NCI-H1092 treated with DMSO at 0.1 percent for 48 hours (cell line): ENCODE measurements around the gene CORO2A.
A peak's percentile ranks its signal among the peaks of the same experiment; 100 is the strongest.
"Not testable (repeated sequence)": the region's sequence is repeated elsewhere in the genome, so short reads cannot be mapped to it uniquely, and the experiment has no call there.

ENCODE experiments used
- DNase-seq: peaks from one replicate; lab custom pipeline; 2025; lab: John Stamatoyannopoulos, UW

The CORO2A gene

GRCh38 chr9:98191181-98191608 lies 1.2 kb downstream of the CORO2A start:
- no peak for DNase-seq

DNA sequence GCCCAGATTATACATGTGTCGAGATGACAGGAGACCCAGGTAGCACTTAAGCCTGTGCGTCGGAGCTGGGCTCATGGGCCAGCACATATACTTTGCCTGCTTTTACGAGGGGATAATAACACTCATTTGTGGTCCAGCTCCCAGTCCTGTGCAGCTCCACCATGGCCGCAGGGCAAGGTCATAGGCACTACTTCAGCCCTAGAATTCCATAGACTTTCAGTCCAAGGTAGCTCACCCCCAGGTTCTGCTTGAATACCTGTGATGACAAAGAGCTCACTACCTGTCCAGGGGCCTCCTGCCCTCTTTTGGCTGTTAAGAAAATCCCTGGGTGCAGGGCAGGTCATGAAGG lies 1.7 kb downstream of the CORO2A start:
- DNase-seq: no peak

GRCh38 chr9:98189412-98189811 lies 3.0 kb downstream of the CORO2A start:
- DNase-seq: no peak

DNA sequence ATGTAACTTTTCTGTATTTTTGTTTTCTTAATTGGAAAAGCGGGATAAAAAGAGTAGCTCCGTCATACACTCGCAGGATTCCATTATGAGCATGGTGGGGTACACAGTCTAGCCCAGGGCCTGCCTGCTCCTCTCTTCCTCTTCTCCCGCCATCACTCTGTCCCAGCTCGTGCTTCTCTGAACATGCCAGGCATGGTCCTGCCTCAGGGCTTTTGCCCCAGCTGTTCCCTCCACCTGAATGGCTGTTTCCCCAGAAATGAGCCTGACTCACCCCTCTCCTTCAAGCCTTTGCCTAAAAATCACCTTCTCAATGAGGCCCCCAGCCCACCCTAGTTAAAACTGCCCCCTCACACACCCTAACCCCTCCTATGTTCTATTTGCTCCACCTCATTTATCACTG lies 4.5 kb downstream of the CORO2A start:
- no peak for DNase-seq

DNA sequence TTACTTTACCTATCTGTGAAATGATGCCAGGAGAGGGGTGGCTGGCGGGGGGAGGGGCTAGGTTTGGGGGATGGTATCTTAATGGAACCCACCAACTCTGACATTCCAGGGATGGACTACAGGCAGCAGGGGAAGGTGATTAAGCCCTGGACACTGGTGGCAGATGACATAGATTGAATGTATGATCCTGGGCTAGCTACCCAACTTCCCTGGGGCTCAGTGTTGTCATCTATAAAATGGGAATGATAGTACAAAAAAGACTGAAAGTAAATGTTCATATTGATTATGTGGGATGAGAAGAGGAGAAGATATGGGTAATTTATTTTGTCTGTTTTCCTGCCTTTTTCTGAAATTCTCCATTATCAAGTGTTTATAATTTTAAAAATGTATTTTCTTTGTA lies 6.2 kb downstream of the CORO2A start:
- no peak for DNase-seq

DNA sequence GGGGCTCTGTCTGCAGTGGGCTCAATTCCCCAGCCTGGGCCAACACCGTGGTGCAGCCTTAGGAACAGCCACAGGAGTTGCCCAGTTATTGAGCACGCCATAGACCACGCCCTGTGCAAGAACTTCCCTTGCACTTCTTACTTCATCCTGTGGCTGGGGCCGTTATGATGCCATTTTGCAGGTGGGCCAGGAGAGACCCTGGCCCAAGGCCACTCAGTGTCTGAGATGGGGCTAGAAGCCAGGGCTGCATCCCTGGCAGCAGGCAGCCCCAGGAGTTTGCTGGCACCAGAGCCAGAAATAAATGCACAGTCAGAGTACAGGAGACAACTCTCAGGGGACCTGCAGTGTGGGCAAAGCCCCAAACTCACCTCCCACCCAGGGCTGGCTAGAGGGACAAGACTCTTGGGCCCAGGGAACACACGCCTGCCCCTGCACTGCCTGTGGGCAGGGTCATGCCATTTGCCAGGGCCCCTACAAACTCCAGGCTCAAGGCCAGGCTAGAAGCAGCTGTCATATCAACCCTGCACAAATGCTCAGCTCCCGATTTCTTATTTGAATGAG lies 6.7 kb downstream of the CORO2A start:
- DNase-seq: peak; percentile 19

GRCh38 chr9:98185021-98185567 lies 7.3 kb downstream of the CORO2A start:
- DNase-seq: no peak

- DNase-seq: no peak
Measured at GRCh38 chr9:98184326-98184725, 8.1 kb downstream of the CORO2A start.

- DNase-seq: no peak
Measured at GRCh38 chr9:98182889-98183599, 9.4 kb downstream of the CORO2A start.

GRCh38 chr9:98182069-98182820 lies 10.2 kb downstream of the CORO2A start:
- DNase-seq: peak; percentile 13

- DNase-seq: no peak
Measured at GRCh38 chr9:98181746-98182068, 10.7 kb downstream of the CORO2A start.

GRCh38 chr9:98180996-98181395 lies 11.4 kb downstream of the CORO2A start:
- no peak for DNase-seq

GRCh38 chr9:98178874-98179850 lies 13.3 kb downstream of the CORO2A start:
- DNase-seq: no peak

GRCh38 chr9:98176391-98177259 lies 15.8 kb downstream of the CORO2A start:
- DNase-seq: no peak

- no peak for DNase-seq
Measured at GRCh38 chr9:98175762-98176161, 16.7 kb downstream of the CORO2A start.

DNA sequence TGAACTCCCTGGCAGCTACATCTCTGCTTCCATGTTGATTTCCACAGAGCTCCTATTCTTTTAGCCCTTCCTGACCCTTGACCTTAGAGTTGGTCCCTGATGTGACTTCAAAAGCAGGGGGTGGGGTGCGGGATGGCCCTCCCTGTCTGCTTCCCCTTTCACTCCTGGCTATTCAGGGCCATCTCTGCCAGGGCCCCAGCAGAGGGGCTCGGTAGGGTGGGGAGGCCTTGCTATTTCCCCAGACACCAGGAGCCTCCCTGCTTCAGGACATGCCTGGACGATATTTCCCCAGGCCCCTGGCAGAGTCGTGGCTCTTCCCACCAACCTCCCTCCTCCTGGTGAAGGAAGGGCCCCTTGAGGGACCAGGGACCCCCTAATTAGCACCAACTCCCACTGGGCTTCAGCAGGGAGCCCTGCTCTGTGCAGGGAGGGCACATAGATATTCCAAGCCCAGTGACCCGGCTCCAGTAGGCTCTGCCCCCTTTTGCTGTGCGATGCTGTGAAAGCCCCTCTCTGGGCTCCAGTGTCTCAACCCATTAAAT lies 17.3 kb downstream of the CORO2A start:
- DNase-seq: no peak

GRCh38 chr9:98174502-98174918 lies 17.9 kb downstream of the CORO2A start:
- not testable (repeated sequence) for DNase-seq

DNA sequence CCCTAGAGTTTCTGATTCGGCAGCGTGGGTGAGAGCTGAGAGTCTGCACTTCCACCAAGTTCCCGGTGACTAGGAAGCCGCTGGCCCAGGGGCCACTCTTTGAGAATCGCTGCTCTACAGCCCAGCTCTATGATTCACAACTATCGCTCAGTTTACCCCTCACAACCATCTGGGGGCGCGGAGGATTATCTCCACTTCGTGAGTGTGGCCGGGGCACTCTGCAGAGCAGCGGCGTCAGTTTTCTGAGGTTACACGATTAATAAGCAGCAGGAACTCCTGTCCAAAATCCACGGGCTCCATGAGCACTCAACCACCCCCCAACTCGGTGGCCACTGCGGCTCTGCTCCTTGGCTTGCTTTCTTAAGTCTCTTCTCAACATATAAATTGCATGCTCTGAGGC lies 19.3 kb downstream of the CORO2A start:
- DNase-seq: no peak

- peak; percentile 93 for DNase-seq
Measured at GRCh38 chr9:98172604-98173003, 19.8 kb downstream of the CORO2A start.

DNA sequence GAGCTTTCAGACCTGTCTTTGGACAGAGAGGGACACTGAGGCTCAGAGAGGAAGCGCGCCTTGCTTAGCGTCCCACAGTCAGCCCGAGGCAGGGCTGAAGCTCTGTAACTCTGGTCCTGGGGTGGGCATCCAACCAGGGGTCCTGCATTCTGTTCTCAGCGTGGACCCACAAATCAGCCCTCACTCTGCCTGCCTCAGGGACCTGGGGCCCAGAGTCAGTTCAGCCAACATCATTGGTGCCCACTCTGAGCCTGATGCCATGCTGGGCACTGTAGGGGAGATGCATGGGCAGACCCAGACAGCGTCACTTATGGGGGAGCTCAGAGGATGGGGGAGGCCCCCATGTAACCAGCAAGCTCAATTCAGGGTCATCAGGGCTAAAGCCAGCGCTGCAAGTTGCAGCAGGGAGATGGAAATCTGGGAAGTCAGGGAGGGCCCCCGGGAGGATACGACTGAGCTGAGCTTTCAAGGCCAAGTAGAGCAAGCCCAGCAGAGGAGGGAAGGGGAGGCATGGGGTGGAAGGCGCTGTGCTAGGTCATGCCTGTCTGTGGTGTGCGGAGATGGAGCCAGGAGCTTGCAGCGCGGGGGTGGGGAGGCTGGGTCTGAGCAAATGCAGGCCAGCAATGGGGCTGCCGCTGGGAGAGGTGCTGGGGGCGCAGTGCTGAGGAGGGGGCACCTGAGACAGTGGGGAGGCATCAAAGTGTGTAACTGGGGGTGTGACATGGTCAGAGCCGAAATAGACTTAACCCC lies 21.1 kb downstream of the CORO2A start:
- no peak for DNase-seq
